Mesothelial cell of epicardium (in vitro differentiated cells): ENCODE results near the gene ANO9. TPM values are rescaled to one million over a fixed set of nuclear protein-coding genes. Genes with fewer than 3 reads are reported as not detected.

Experiments
- DNase-seq, 2 experiments: peaks; one replicate each; pipeline ENCODE4 v3.0.0; 2021; ENCODE audit warnings: low spot score in 2 of 2; ENCODE audit not compliant: unreplicated experiment in 2 of 2
- H3K27ac Mint-ChIP-seq: 2 replicates; pipeline ENCODE4 v1.8.0; 2021; ENCODE audit warnings: mixed read lengths
- H3K27me3 Mint-ChIP-seq: 2 replicates; pipeline ENCODE4 v1.8.0; 2021; ENCODE audit warnings: low read depth, mixed read lengths
- H3K36me3 Mint-ChIP-seq: 2 replicates; pipeline ENCODE4 v1.8.0; 2021; ENCODE audit warnings: mixed read lengths
- H3K4me1 Mint-ChIP-seq: 2 replicates; pipeline ENCODE4 v1.8.0; 2021; ENCODE audit warnings: mixed read lengths
- H3K4me3 Mint-ChIP-seq: 2 replicates; pipeline ENCODE4 v1.8.0; 2021; ENCODE audit warnings: mild to moderate bottlenecking, moderate library complexity, mixed read lengths
- H3K9me3 Mint-ChIP-seq: 2 replicates; pipeline ENCODE4 v1.8.0; 2021; ENCODE audit warnings: mixed read lengths
- CTCF ChIP-seq: fragments of 200-600 bp; sonication (generic); IDR thresholded peaks from one replicate; pipeline ENCODE4 v1.5.0; 2021; ENCODE audit warnings: antibody characterized with exemption; ENCODE audit not compliant: unreplicated experiment
- total RNA-seq: library from RNA; stranded (reverse); gene quantifications from 3 replicates; pipeline ENCODE4 v1.2.1, GENCODE V29; 2021

Gene ANO9
- total RNA-seq, 1 donor from 2014 or later = 30.6 TPM

GRCh38 chr11:395866-396265 is 45.9 kb downstream of the ANO9 start:
- H3K4me1 Mint-ChIP-seq = peaks cover 16% of the 10 kb centered on the region
- H3K9me3 Mint-ChIP-seq = no peaks in the 10 kb centered on the region
- peaks cover 11% of the 10 kb centered on the region for H3K36me3 Mint-ChIP-seq
- no peaks in the 10 kb centered on the region for H3K27me3 Mint-ChIP-seq
- TF ChIP-seq CTCF = no peak
- H3K4me3 Mint-ChIP-seq = peak overlapping the region; percentile 46
- H3K27ac Mint-ChIP-seq = peak overlapping the region; percentile 34
- DNase-seq = no peak

- peaks cover 11% of the 10 kb centered on the region for H3K36me3 Mint-ChIP-seq
- no peaks in the 10 kb centered on the region for H3K27me3 Mint-ChIP-seq
- no peak for DNase-seq
- TF ChIP-seq CTCF = no peak
- peak overlapping the region; percentile 93 for H3K27ac Mint-ChIP-seq
- H3K4me1 Mint-ChIP-seq = peaks cover 18% of the 10 kb centered on the region
- peak overlapping the region; percentile 88 for H3K4me3 Mint-ChIP-seq
- no peaks in the 10 kb centered on the region for H3K9me3 Mint-ChIP-seq
These were observed 46.8 kb downstream of the ANO9 start for GRCh38 chr11:394858-395655.

GRCh38 chr11:394034-394857 is 47.6 kb downstream of the ANO9 start, which contains the start of gene PKP3:
Gene PKP3, plus strand, starts transcription at chr11:394209. Its CDS starts 84 bp downstream, at chr11:394293.
- Mint-ChIP-seq H3K27ac (peak within 1 kb of the TSS; percentile 93), H3K4me1 (peaks cover 20% of the 10 kb centered on the region), H3K9me3 (no peaks in the 10 kb centered on the region), H3K27me3 (no peaks in the 10 kb centered on the region), H3K4me3 (peak within 1 kb of the TSS; percentile 88), H3K36me3 (peaks cover 6% of the 10 kb centered on the region)
- peak in 1 of 2 experiments; percentile 67 for DNase-seq
- no peak for TF ChIP-seq CTCF

- no peaks in the 10 kb centered on the region for H3K9me3 Mint-ChIP-seq
- no peak for DNase-seq
- peaks cover 3% of the 10 kb centered on the region for H3K36me3 Mint-ChIP-seq
- no peak for TF ChIP-seq CTCF
- peaks cover 25% of the 10 kb centered on the region for H3K4me1 Mint-ChIP-seq
- H3K27me3 Mint-ChIP-seq = no peaks in the 10 kb centered on the region
- H3K27ac Mint-ChIP-seq = peak overlapping the region; percentile 77
- H3K4me3 Mint-ChIP-seq = peak overlapping the region; percentile 88
These were observed 48.4 kb downstream of the ANO9 start for GRCh38 chr11:393219-394033.

- TF ChIP-seq CTCF = no peak
- Mint-ChIP-seq H3K9me3 (peaks cover 2% of the 10 kb centered on the region), H3K36me3 (no peaks in the 10 kb centered on the region)
These were observed 49.6 kb downstream of the ANO9 start for GRCh38 chr11:392102-392777.

More at GRCh38 chr11:392102-392777, 49.6 kb downstream of the ANO9 start:
- Mint-ChIP-seq H3K27ac (no peak overlapping the region), H3K27me3 (peaks cover 2% of the 10 kb centered on the region), H3K4me1 (peaks cover 33% of the 10 kb centered on the region), H3K4me3 (no peak overlapping the region)
- DNase-seq = no peak
